Measurements from ENCODE around the gene ABCD1. TPM values are rescaled to one million over a fixed set of nuclear protein-coding genes. Genes with fewer than 3 reads are reported as not detected.
"Not testable (repeated sequence)": the region's sequence is repeated elsewhere in the genome, so short reads cannot be mapped to it uniquely, and the experiment has no call there.

Gene ABCD1
- total RNA-seq, 4 donors from 2014 or later: 19.9 to 54.6 (median 34.5) TPM

- DNase-seq (peak; percentile 32 to 82), ATAC-seq (peak; percentile 25 to 36)
- H3K36me3 ChIP-seq; H3K9me3 ChIP-seq; H3K27me3 ChIP-seq; in situ Hi-C loops (cut with MboI; ENCODE audit: low sequenced_read_pairs in 4 of 4); H3K4me3 ChIP-seq: not testable (repeated sequence)
- Histone ChIP-seq H3K27ac (peak overlapping the region; percentile 85 to 91 (median 90)), H3K4me1 (peaks cover 27 to 74% of the 10 kb centered on the region in 2 donors)
- intact Hi-C loops (cut with DNase I; ENCODE audit: low total_unique reads): loop anchor here (10.0 kb wide), 1 partner anchor 345 kb away; no protein-coding TSS in a partner anchor
- TF ChIP-seq POLR2A (IDR thresholded peaks at IDR 0.05): peak in 1 of 2 donors; percentile 8
These were observed 24.8 kb upstream of the ABCD1 start for GRCh38 chrX:153699784-153700371.

- no peaks in the 10 kb centered on the region for H3K9me3 ChIP-seq
- H3K27me3 ChIP-seq: no peaks in the 10 kb centered on the region
- DNase-seq: peak in 1 of 2 donors; percentile 68
- peaks cover 27 to 74% of the 10 kb centered on the region in 2 donors for H3K4me1 ChIP-seq
- H3K36me3 ChIP-seq: no peaks in the 10 kb centered on the region
- H3K27ac ChIP-seq: peak overlapping the region; percentile 85 to 91 (median 90)
- ATAC-seq: peak; percentile 9 to 10
- in situ Hi-C loops (cut with MboI; ENCODE audit: low sequenced_read_pairs in 4 of 4): no loop called here
- TF ChIP-seq CTCF (IDR thresholded peaks at IDR 0.05 in 4 of 5, conservative IDR thresholded peaks at IDR 0.05 in 1 of 5): no peak
- TF ChIP-seq POLR2A (IDR thresholded peaks at IDR 0.05): no peak
- intact Hi-C loops (cut with DNase I; ENCODE audit: low total_unique reads): loop anchor here (10.0 kb wide), 1 partner anchor 344 kb away; no protein-coding TSS in a partner anchor
- H3K4me3 ChIP-seq: no peak overlapping the region
These were observed 24.2 kb upstream of the ABCD1 start for GRCh38 chrX:153700376-153700945.

- H3K4me3 ChIP-seq: no peak overlapping the region
- DNase-seq (no peak), ATAC-seq (no peak)
- no peak for TF ChIP-seq POLR2A (IDR thresholded peaks at IDR 0.05)
- TF ChIP-seq CTCF (IDR thresholded peaks at IDR 0.05 in 4 of 5, conservative IDR thresholded peaks at IDR 0.05 in 1 of 5): no peak
- peak overlapping the region; percentile 85 to 91 (median 90) for H3K27ac ChIP-seq
- no peaks in the 10 kb centered on the region for H3K36me3 ChIP-seq
- in situ Hi-C loops (cut with MboI; ENCODE audit: low sequenced_read_pairs in 4 of 4): no loop called here
- H3K27me3 ChIP-seq: no peaks in the 10 kb centered on the region
- intact Hi-C loops (cut with DNase I; ENCODE audit: low total_unique reads): loop anchor here (10.0 kb wide), 1 partner anchor 344 kb away; no protein-coding TSS in a partner anchor
- no peaks in the 10 kb centered on the region for H3K9me3 ChIP-seq
- H3K4me1 ChIP-seq: peaks cover 27 to 69% of the 10 kb centered on the region in 2 donors
These were observed 23.7 kb upstream of the ABCD1 start for GRCh38 chrX:153700967-153701366.

- H3K27ac ChIP-seq: peak overlapping the region; percentile 85 to 91 (median 90)
- ATAC-seq: no peak
- H3K9me3 ChIP-seq: no peaks in the 10 kb centered on the region
- H3K27me3 ChIP-seq: no peaks in the 10 kb centered on the region
- H3K36me3 ChIP-seq: no peaks in the 10 kb centered on the region
- no peak overlapping the region for H3K4me3 ChIP-seq
- H3K4me1 ChIP-seq: peaks cover 27 to 67% of the 10 kb centered on the region in 2 donors
- no peak for TF ChIP-seq CTCF (IDR thresholded peaks at IDR 0.05 in 4 of 5, conservative IDR thresholded peaks at IDR 0.05 in 1 of 5)
- no peak for TF ChIP-seq POLR2A (IDR thresholded peaks at IDR 0.05)
- intact Hi-C loops (cut with DNase I; ENCODE audit: low total_unique reads): loop anchor here (10.0 kb wide), 1 partner anchor 343 kb away; no protein-coding TSS in a partner anchor
- in situ Hi-C loops (cut with MboI; ENCODE audit: low sequenced_read_pairs in 4 of 4): no loop called here
- DNase-seq: no peak
These were observed 22.9 kb upstream of the ABCD1 start for GRCh38 chrX:153701706-153702105.

GRCh38 chrX:153702336-153703035 is 22.2 kb upstream of the ABCD1 start:
- Histone ChIP-seq H3K36me3 (no peaks in the 10 kb centered on the region), H3K27ac (peak overlapping the region; percentile 85 to 91 (median 90)), H3K27me3 (no peaks in the 10 kb centered on the region), H3K4me3 (no peak overlapping the region), H3K9me3 (no peaks in the 10 kb centered on the region), H3K4me1 (peaks cover 27 to 73% of the 10 kb centered on the region in 2 donors)
- ATAC-seq (peak in 1 of 2 donors; percentile 0), DNase-seq (no peak)
- no peak for TF ChIP-seq CTCF (IDR thresholded peaks at IDR 0.05 in 4 of 5, conservative IDR thresholded peaks at IDR 0.05 in 1 of 5)
- TF ChIP-seq POLR2A (IDR thresholded peaks at IDR 0.05): no peak
- intact Hi-C loops (cut with DNase I; ENCODE audit: low total_unique reads): loop anchor here (10.0 kb wide), 1 partner anchor 342 kb away; no protein-coding TSS in a partner anchor
- in situ Hi-C loops (cut with MboI; ENCODE audit: low sequenced_read_pairs in 4 of 4): no loop called here
